GM06990 (cell line): ENCODE data around the gene PCGF5.

Experiments used
- DNase-seq: peaks from one replicate; pipeline ENCODE4 v3.0.0-alpha.2; 2011; ENCODE audit not compliant: insufficient read length; ENCODE audit errors: extremely low read depth
- H3K27me3 ChIP-seq: replicated peaks from 2 replicates; pipeline ENCODE4 v1.6.0; 2011; ENCODE audit warnings: low read length; ENCODE audit not compliant: control insufficient read depth, insufficient read depth
- H3K36me3 ChIP-seq: 2 replicates; pipeline ENCODE4 v1.5.1; 2011; ENCODE audit warnings: low read length; ENCODE audit not compliant: control insufficient read depth, insufficient read depth
- H3K4me3 ChIP-seq: replicated peaks from 2 replicates; pipeline ENCODE4 v1.5.1; 2011; ENCODE audit warnings: low read depth, mild to moderate bottlenecking, control low read depth, low read length
- CTCF ChIP-seq: IDR thresholded peaks from 2 replicates; pipeline ENCODE4 v1.5.1; 2011; ENCODE audit warnings: low read length, control low read depth, mild to moderate bottlenecking, inconsistent platforms; ENCODE audit not compliant: insufficient read depth, poor library complexity, severe bottlenecking

Gene PCGF5

GRCh38 chr10:91196268-91197048 is 24.0 kb upstream of the PCGF5 start:
- H3K27me3 ChIP-seq, result no peaks in the 10 kb centered on the region
- TF ChIP-seq CTCF, result no peak
- DNase-seq, result no peak

DNA sequence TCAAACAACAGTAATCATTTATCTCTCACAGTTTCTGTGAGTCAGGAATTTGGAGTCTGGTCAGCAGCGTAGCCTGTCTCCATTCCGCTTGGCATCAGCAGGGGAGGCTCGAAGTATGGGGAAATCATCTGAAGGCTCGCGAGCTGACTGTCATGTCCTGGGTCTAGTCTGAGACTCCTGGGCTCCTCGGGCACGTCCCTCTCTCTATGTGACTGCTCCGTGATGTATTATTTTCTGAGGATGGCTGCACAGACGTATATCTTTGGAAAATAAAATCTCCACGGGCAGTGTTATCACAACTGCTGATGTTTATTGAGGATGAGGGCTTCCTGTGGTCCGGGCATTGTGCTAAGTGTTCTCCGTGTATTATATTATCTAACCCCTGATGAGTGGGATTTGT is 23.3 kb upstream of the PCGF5 start:
- DNase-seq, result no peak
- H3K36me3 ChIP-seq, result no peaks in the 10 kb centered on the region
- H3K4me3 ChIP-seq, result no peak overlapping the region
- TF ChIP-seq CTCF, result no peak
- H3K27me3 ChIP-seq, result no peaks in the 10 kb centered on the region

More at GRCh38 chr10:91196268-91197048, 24.0 kb upstream of the PCGF5 start:
- Histone ChIP-seq H3K36me3 (no peaks in the 10 kb centered on the region), H3K4me3 (no peak overlapping the region)

GRCh38 chr10:91198781-91199180 is 21.7 kb upstream of the PCGF5 start:
- DNase-seq, result peak; percentile 45
- no peaks in the 10 kb centered on the region for H3K27me3 ChIP-seq
- H3K4me3 ChIP-seq, result no peak overlapping the region
- TF ChIP-seq CTCF, result no peak
- no peaks in the 10 kb centered on the region for H3K36me3 ChIP-seq

DNA sequence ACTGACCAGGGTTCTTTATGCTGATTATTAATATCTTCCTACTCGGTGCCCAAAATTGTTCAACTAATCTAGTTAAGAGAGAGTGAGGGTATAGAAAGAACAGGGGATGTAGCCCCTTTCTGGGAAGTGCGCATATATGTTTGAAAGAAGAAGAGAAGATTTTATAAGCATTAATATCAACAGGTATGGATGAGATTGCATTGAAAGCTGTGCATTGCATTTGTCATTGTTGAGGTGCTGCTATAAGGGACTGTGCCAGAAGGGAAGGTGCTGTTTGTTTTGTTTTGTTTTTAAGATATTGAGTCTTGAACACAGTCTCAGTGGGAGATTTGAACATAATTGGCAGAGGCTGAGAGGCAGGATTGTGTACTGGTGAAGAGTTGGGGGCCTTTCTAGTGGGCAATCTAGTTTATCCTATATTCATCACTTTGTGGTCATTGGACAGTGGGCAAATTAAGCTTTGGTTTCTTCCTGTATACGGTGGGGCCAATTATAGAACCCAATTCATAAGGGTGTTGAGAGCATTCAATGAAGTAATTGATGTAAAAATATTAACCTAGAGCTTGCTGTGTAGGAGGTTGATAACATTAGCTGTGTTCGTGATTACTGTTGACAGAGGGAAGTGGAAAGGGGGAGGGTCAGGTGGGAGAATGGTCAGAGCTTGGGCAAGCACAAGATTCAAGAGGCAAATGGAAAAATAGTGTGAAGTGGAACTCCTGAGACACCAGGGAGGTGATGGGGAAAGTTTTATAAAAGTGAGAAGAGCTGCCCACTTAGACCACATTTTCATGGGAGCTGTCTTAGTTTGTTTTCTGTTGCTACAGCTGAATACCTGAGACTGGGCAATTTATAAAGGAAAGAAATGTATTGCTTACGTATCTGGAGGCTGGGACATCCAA is 19.9 kb upstream of the PCGF5 start:
- H3K36me3 ChIP-seq, result no peaks in the 10 kb centered on the region
- no peak for DNase-seq
- peak overlapping the region; percentile 9; the same call in 1 of the 2 replicates for H3K4me3 ChIP-seq
- TF ChIP-seq CTCF, result no peak
- H3K27me3 ChIP-seq, result no peaks in the 10 kb centered on the region

- no peaks in the 10 kb centered on the region for H3K27me3 ChIP-seq
- no peak for TF ChIP-seq CTCF
- no peak for DNase-seq
Measured at GRCh38 chr10:91201213-91201996, 19.1 kb upstream of the PCGF5 start.

More at GRCh38 chr10:91201213-91201996, 19.1 kb upstream of the PCGF5 start:
- H3K36me3 ChIP-seq, result no peaks in the 10 kb centered on the region
- peak overlapping the region; percentile 9 for H3K4me3 ChIP-seq
